T47D (cell line): ENCODE results near the gene CRYBA1.

Experiments used
- DNase-seq, 2 experiments: peaks; one replicate each; pipeline versions ENCODE4 v3.0.0 to v3.0.0-alpha.2; 2011 to 2012; ENCODE audit warnings: low read depth in 1 of 2, low spot score in 1 of 2
- JUND ChIP-seq: IDR thresholded peaks from 2 replicates; pipeline ENCODE4 v1.6.1; 2012; ENCODE audit warnings: low read depth
- in situ Hi-C: cut with HindIII; loops from 2 replicates; pipeline ENCODE4 v1.10.0; 2016; ENCODE audit warnings: low sequenced_read_pairs, low pct_unique_long_range_greater_than_20kb

The CRYBA1 gene

DNA sequence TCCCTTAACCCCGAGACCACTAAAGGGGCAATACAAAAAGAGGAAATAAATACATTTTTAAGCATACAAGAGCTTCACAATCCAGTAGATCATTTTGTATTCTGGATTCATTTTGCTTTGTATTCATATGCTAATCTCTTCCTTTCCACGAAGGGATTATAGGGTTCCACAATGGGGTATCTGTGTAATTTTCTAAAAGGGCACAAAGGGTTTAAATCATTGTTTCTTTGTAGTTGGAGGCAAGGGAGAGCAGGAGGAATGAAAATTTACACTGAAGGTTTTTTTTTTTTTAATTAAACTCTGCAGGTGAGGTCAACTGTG is 47.9 kb downstream of the CRYBA1 start:
- TF ChIP-seq JUND: no peak
- in situ Hi-C loops: no loop called here
- DNase-seq: no peak

DNA sequence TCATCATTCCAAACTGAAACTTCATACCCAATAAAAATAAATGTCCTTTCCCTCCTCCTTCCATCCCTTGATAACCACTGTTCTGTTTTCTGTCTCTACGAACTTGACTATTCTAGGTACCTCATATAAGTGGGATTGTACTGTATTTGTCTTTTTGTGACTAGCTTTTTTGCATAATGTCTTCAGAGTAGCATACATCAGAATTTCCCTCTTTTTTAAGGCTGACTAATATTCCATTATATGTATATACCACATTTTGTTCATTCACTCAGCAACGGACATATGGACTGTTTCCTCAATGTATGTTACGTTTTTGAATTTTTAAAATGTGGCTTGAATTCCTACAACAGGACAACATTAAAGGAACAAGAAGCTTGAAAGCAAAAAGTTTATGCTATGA is 48.8 kb downstream of the CRYBA1 start:
- no peak for TF ChIP-seq JUND
- no peak for DNase-seq
- in situ Hi-C loops: no loop called here

DNA sequence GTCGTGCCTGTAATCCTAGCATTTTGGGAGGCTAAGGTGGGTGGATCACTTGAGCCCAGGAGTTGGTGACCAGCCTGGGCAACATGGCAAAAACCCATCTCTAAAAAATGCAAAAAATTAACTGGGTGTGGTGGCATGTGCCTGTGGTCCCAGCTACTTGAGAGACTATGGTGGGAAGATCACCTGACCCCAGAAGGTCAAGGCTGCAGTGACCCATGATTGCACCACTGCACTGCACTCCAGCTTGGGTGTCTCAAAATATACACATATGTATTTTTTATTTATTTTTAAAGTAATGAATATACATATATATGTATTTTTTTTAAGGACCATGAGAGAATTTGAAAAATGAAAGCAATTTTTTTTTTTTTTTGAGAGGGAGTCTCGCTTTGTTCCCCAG is 52.4 kb downstream of the CRYBA1 start:
- no peak for TF ChIP-seq JUND
- in situ Hi-C loops: no loop called here
- DNase-seq: no peak

DNA sequence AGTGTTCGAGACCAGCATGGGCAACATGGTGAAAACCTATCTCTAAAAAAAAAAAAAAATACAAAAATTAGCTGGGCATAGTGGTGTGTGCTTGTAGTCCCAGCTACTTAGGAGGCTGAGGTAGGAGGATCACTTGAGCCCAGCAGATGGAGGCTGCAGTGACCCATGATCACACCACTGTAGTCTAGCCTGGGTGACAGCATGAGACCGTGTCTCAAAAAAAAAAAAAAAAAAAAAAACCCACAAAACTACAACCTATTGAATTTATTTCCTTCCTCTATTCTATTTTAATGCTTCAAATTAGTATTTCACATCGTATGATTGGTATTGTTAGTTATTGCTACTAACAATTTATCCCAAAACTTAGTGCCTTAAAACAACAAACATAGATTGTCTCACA is 56.7 kb downstream of the CRYBA1 start:
- in situ Hi-C loops: no loop called here
- no peak for TF ChIP-seq JUND
- no peak for DNase-seq
